GM18505 (cell line): ENCODE results near the gene SELENOW.

Experiments
- ATAC-seq: cut with Tn5 transposase; IDR thresholded peaks from one replicate; pipeline ENCODE4 v1.9.1; 2021; ENCODE audit not compliant: unreplicated experiment
- POLR2A ChIP-seq: IDR thresholded peaks from 4 replicates; pipeline ENCODE4 v1.6.1; 2011; ENCODE audit warnings: borderline replicate concordance; ENCODE audit not compliant: insufficient read depth, insufficient read length; ENCODE audit errors: extremely low read depth

Gene SELENOW

DNA sequence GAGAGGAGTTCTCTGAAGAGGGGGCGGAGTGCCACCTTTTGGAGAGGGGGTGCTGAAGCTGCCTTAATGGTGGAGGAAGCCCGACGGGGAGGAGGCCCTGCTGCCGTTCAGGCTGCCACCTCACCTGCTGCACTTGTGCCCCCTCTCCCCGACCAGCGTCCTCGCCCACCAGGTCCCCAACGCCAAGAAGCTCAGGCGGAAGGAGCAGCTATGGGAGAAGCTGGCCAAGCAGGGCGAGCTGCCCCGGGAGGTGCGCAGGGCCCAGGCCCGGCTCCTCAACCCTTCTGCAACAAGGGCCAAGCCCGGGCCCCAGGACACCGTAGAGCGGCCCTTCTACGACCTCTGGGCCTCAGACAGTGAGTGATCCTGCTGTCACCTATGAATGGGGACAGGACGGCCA lies 27.8 kb upstream of the SELENOW start:
- no peak for TF ChIP-seq POLR2A
- no peak for ATAC-seq

DNA sequence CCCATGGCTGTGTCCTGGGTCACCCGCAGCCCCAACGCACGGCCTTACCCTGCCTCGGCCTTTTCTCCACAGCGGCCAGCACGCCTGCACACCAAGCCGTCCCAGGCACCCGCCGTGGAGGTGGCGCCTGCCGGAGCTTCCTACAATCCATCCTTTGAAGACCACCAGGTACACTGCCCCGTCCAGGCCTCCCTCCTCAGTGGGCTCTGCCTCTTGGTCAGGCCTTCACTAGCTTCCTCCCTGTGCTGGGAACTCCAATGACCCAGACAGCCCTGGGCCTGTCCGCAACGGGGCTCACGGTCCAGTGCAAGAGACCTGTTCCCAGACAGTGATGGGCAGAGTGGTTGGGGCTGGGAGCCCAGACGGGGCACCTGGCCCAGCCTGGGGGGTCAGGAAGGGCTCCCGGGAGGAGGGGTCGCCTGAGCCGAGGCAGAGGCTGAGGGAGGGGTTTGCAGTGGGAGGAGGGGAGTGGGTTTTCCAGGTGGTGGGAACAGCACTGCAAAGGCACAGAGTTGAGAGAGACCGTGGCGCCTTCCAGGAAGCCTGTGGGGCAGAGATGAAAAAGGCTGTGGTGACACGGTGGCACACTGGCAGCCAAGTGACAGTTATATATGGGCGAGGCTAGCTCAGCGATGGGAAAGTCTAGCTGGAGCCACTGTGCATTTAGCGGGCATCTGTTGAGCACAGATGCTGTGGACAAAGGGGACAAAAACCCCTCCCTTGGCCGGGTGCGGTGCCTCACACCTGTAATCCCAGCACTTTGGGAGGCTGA lies 25.9 kb upstream of the SELENOW start:
- no peak for ATAC-seq
- no peak for TF ChIP-seq POLR2A

DNA sequence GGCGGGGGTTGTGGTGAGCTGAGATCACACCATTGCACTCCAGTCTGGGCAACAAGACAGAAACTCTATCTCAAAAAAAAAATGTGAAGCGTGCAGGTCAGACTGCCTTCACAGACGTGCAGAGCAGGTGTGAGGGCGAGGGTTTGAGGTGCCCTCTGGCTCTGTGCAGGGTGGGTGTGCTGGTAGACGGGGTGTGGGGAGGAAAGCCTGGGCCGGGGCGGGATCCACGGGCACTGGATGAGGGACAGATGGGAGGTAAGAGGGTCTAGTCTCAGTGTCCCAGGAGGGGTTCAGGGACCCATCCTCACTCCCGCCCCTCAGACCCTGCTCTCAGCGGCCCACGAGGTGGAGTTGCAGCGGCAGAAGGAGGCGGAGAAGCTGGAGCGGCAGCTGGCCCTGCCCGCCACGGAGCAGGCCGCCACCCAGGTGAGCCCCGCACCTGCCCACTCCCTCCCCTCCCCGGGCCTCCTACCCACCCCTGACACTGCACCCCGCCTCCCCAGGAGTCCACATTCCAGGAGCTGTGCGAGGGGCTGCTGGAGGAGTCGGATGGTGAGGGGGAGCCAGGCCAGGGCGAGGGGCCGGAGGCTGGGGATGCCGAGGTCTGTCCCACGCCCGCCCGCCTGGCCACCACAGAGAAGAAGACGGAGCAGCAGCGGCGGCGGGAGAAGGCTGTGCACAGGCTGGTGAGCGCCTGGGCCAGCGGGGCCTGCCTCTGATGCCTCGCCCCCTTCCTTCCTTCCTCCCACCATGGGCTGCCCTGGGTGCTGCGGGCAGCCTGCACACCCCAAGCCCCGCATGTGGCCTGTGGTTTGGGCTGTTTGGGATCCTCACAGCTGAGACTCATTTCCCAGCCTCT lies 24.1 kb upstream of the SELENOW start:
- no peak for TF ChIP-seq POLR2A
- ATAC-seq = no peak

DNA sequence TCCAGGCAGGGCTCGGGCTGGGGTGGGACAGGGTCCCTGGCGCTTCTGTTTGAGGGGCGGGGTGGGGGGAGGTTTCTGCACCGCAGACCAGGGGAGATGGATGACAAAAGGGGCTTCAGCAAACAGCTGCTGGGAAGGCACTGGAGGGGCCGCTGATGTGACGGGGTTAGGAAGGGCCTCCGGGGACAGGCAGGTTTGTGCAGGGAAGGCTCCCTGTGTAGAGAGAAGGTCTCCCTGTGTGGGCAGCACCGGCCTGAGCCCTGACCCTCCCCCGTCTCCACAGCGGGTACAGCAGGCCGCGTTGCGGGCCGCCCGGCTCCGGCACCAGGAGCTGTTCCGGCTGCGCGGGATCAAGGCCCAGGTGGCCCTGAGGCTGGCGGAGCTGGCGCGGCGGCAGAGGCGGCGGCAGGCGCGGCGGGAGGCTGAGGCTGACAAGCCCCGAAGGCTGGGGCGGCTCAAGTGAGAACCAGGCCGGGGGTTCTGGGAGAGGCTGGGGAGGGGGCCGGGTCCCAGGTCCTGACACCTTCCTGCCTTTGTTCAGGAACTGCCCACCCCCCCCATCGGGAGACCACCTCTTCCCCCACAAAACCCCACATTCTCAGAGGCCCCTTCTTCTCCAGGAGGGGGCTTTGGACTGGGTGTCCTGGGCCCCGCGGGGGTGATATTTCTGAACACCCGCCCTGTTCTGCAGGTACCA lies 23.3 kb upstream of the SELENOW start:
- no peak for ATAC-seq
- no peak for TF ChIP-seq POLR2A

DNA sequence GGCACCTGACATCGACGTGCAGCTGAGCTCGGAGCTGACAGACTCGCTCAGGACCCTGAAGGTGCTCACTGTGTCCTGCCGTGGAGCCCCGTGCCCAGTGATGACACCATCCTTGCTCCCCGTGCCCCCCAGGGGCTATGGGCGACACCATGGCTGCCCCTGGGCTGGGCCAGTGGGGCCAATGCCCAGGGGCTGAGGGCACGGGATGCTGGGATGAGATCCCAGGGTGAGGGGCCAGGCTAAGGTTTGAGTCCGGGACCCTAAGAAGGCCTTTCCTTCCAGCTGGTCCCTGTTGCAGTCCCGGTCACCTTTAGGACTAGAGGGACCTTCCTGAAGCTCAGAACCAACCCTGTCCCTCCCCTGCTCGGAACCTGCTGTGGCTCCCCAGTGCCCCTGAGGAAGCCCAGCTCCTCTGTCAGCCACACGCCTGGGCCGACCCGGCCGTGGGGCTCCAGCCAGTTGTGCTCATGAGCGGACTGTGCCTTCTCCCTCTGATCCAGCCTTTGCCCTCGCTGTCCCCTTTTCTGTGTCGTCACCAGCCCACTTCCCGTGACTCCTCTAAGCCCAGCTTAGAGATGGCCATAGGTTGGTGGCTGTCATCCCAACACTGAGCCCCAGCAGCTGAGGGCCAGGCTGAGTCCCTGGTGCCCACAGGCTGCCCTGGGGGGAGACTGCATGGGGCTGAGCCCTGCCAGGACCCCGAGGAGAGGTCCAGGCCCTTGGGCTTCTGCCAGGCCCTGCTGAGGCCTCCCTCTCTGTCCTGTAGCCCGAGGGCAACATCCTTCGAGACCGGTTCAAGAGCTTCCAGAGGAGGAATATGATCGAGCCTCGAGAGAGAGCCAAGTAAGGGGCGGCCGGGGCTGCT lies 22.5 kb upstream of the SELENOW start:
- no peak for ATAC-seq

DNA sequence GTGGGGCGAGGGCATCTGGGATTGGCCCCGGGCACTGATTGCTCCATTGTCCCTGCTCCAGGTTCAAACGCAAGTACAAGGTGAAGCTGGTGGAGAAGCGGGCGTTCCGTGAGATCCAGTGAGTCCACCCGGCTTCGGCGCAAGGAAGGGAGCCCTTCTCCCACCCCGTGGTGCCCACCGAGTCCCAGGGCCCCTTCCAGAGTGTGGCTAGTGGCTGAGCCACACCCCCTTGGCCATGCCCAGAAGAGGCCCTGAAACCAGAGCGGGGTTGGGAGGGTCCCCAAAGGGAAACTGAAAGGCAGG lies 21.9 kb upstream of the SELENOW start:
- ATAC-seq = no peak
- no peak for TF ChIP-seq POLR2A

More for the DNA sequence above, 22.5 kb upstream of the SELENOW start:
- no peak for TF ChIP-seq POLR2A

DNA sequence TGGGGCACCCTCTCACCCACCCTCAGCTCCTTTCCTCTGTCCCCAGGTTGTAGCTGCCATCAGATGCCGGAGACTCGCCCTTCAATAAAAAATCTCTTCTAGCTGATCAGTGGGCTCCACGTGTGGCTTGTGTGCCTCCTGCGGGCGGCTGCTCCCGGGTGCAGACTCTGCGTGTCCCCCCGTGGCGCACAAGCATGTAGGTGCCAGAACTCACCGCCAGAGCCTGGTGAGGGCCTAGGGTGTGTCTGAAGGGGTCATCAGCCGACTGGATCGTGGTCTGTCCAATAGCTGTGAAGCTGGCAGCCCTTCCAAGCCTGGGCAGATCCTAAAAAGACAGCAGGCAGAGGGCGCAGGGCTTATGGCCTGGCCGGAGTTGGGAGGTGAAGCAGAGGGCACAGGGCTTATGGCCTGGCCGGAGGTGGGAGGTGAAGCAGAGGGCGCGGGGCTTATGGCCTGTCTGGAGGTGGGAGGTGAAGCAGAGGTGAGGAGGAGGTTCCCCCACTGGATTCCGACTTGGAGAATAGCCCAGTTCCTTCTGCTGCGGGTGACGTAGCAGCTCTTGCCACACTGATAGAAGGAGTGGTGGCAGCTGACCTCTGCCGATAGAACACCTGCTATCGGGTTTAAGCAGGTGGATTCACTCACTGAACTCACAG lies 21.4 kb upstream of the SELENOW start:
- ATAC-seq = no peak
- TF ChIP-seq POLR2A = no peak

DNA sequence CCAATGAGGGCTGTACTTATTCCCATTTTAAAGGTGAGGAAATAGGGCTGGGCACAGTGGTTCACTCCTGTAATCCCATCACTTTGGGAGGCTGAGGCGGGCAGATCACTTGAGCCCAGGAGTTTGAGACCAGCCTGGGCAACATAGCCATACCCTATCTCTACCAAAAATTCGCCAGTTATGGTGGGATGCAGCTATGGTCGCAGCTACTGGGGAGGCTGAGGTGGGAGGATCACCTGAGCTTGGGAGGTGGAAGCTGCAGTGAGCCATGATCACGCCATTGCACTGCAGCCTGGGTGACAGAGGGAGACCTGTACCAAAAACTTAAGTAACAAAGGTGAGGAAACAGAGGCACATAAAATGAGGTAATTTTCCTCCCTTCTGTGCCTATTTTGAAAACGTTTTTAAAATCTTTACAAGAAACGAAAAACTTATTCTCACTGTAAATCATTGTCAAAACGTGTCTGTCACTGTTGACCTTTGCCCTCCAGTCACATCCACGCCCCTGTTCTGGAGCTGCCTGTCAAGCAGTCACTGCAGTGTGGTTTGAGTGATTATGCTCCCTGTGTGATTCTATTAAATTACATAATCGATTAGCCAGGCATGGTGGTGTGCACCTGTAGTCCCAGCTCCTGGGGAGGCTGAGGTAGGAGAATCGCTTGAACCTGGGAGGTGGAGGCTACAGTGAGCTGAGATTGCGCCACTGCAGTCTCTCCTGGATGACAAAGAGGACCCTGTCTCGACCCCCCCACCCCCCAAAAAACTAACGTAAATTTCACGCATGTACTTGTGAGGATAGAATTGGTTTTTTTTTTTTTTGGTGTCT lies 20.7 kb upstream of the SELENOW start:
- TF ChIP-seq POLR2A = no peak
- ATAC-seq = no peak

DNA sequence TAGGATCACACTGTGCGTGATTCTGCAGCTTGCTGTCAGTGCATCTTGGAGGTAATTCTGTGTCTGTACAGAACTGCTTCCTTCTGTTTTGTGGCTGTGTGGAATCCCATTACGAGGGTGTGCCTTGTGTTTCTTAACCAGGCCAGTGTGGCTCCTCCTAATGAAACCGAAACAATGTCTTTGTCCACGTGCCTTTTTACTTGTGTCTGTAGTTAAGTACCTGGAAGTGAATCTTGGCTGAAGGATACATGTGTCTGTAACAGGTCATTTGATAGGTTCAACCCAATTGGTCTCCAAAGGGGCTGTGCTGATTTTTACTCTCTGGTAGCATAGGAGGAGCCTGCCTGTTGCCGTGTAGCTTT lies 20.1 kb upstream of the SELENOW start:
- no peak for ATAC-seq
- TF ChIP-seq POLR2A = no peak

DNA sequence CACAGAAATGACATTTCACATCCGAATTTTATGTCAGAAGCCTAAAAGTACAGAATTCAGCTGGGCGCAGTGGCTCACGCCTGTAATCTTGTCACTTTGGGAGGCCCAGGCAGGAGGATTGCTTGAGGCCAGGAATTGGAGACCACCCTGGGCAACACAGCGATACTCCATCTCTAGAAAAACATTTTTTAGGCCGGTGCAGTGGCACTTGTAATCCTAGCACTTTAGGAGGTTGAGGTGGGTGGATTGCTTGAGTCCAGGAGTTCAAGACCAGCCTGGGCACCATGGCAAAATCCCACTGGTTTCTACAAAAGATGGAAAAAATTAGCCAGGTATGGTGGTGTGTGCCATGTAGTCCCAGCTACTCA lies 17.9 kb upstream of the SELENOW start:
- no peak for TF ChIP-seq POLR2A
- ATAC-seq = no peak

DNA sequence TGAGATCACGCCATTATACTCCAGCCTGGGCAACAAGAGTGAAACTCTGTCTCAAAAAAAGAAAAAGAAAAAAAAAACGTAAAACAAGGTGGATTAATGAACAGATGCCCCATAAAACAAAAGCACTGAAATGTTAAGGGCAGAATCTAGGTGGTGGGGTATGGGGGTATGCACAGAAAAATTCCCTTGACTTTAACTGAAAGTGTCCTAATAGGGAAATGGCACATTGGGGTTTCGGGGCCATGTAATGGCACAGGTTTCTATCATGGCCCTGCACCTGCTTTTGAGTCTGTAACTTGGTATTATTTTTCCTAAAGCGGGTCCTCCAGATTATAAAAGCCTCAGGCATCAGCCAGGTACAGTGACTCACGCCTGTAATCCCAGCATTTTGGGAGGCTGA lies 16.9 kb upstream of the SELENOW start:
- TF ChIP-seq POLR2A = no peak
- no peak for ATAC-seq

DNA sequence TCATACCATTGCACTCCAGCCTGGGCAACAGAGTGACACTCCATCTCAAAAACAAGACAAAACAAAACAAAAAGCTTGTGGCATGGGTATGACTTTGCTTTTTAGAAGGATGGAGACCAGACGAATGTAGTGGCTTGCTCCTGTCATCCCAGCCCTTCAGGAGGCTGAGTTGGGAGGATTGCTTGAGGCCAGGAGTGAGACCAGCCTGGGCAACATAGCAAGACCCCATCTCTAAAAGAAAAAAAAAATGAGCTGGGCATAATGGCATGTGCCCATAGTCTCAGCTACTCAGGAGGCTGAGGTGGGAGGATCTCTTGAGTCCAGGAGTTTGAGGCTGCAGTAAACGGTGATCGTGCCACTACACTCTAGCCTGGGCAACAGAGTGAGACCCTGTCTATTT lies 16.4 kb upstream of the SELENOW start:
- no peak for ATAC-seq
- no peak for TF ChIP-seq POLR2A
